Testis (tissue), 3 donors: ENCODE results near the gene CD3G. TPM values are rescaled to one million over a fixed set of nuclear protein-coding genes. Genes with fewer than 3 reads are reported as not detected.

Source experiments
- polyA plus RNA-seq: library from polyadenylated mRNA; stranded (reverse); fragments of 350-450 nt; fragmentation: Illumina TruSeq; extraction: RNeasy Lipid Tissue Mini Kit (QIAGEN cat#74804); gene quantifications from one replicate; pipeline ENCODE4 v1.2.3, GENCODE V29; 2014; ENCODE audit warnings: low read depth, low replicate concordance; ENCODE audit not compliant: insufficient read depth
- small RNA-seq, 2 donors: library from RNA; depleted of rRNA; stranded (forward); fragments of <200 nt; gene quantifications; one replicate each; pipeline ENCODE3, GENCODE V24; 2016
- total RNA-seq, 2 donors: library from RNA; depleted of rRNA; stranded (reverse); fragments of >200 nt; gene quantifications; one replicate each; pipeline ENCODE4 v1.2.3, GENCODE V29; 2016

CD3G gene
- total and polyA plus RNA-seq, 3 donors from 2014 or later, result 0.08 to 0.99 (median 0.88) TPM

Small RNA genes lying within 50 kb of the gene (small RNA-seq; reads per million reads assigned to genes)
- gene AP001582.1, result 0 reads per million in 2 donors

Other genes with a start within 250 kb of the CD3G start
- 1 to 10 TPM; 1.9 to 2.0 TPM for gene SCN4B, start 191.5 kb upstream of the CD3G start, total RNA-seq
- gene SCN4B, start 191.5 kb upstream of the CD3G start, polyA plus RNA-seq, result 4.9 TPM
- under 1 TPM; 0.24 to 0.43 TPM for gene SCN2B, start 167.7 kb upstream of the CD3G start, total RNA-seq
- 0.70 TPM for gene SCN2B, start 167.7 kb upstream of the CD3G start, polyA plus RNA-seq
- 1 to 10 TPM; 1.9 to 3.5 TPM for gene JAML, start 119.3 kb upstream of the CD3G start, total RNA-seq
- gene JAML, start 119.3 kb upstream of the CD3G start, polyA plus RNA-seq, result 9.7 TPM
- gene MPZL3, start 92.0 kb upstream of the CD3G start, total RNA-seq, result 1 to 10 TPM; 2.4 to 3.2 TPM
- gene MPZL3, start 92.0 kb upstream of the CD3G start, polyA plus RNA-seq, result 3.4 TPM
- gene MPZL2, start 80.0 kb upstream of the CD3G start, total RNA-seq, result 1 to 10 TPM; 1.7 to 3.0 TPM
- gene MPZL2, start 80.0 kb upstream of the CD3G start, polyA plus RNA-seq, result 4.2 TPM
- under 1 TPM in 1 of 2 donors, not detected in 1; 0.50 TPM for gene CD3E, start 39.6 kb upstream of the CD3G start, total RNA-seq
- gene CD3E, start 39.6 kb upstream of the CD3G start, polyA plus RNA-seq, result 6.1 TPM
- 1 to 10 TPM in 1 of 2 donors, not detected in 1; 1.8 TPM for gene CD3D, start 1.6 kb upstream of the CD3G start, total RNA-seq
- 7.2 TPM for gene CD3D, start 1.6 kb upstream of the CD3G start, polyA plus RNA-seq
- 10 to 100 TPM; 54.8 to 58.4 TPM for gene UBE4A, start 15.3 kb downstream of the CD3G start, total RNA-seq
- gene UBE4A, start 15.3 kb downstream of the CD3G start, polyA plus RNA-seq, result 36.6 TPM
- gene ATP5MG, start 57.3 kb downstream of the CD3G start, total RNA-seq, result 10 to 100 TPM; 35.9 to 40.0 TPM
- 193 TPM for gene ATP5MG, start 57.3 kb downstream of the CD3G start, polyA plus RNA-seq
- 100 to 1,000 TPM; 106 to 107 TPM for gene KMT2A, start 92.1 kb downstream of the CD3G start, total RNA-seq
- 22.7 TPM for gene KMT2A, start 92.1 kb downstream of the CD3G start, polyA plus RNA-seq
- 1 to 10 TPM; 4.9 to 5.7 TPM for gene TTC36, start 183.1 kb downstream of the CD3G start, total RNA-seq
- gene TTC36, start 183.1 kb downstream of the CD3G start, polyA plus RNA-seq, result not detected
- 10 to 100 TPM; 33.1 to 46.8 TPM for gene TMEM25, start 186.8 kb downstream of the CD3G start, total RNA-seq
- gene TMEM25, start 186.8 kb downstream of the CD3G start, polyA plus RNA-seq, result 16.4 TPM
- 10 to 100 TPM; 47.7 to 59.4 TPM for gene IFT46, start 221.6 kb downstream of the CD3G start, total RNA-seq
- 65.0 TPM for gene IFT46, start 221.6 kb downstream of the CD3G start, polyA plus RNA-seq
- 100 to 1,000 TPM; 107 TPM for gene ARCN1, start 228.1 kb downstream of the CD3G start, total RNA-seq
- gene ARCN1, start 228.1 kb downstream of the CD3G start, polyA plus RNA-seq, result 128 TPM